ENCODE data around the gene PRXL2B.
A peak's percentile ranks its signal among the peaks of the same experiment; 100 is the strongest.
"Not testable (repeated sequence)": the region's sequence is repeated elsewhere in the genome, so short reads cannot be mapped to it uniquely, and the experiment has no call there.

PRXL2B gene

GRCh38 chr1:2564006-2564814 lies 22.4 kb upstream of the PRXL2B start:
- DNase-seq (ENCODE audit: low read depth): no peak

- no peak for DNase-seq (ENCODE audit: low read depth)
Observed at GRCh38 chr1:2564815-2565374, 21.7 kb upstream of the PRXL2B start.

- DNase-seq (ENCODE audit: low read depth): no peak
Observed at GRCh38 chr1:2566101-2567045, 20.2 kb upstream of the PRXL2B start.

GRCh38 chr1:2567083-2567679 lies 19.4 kb upstream of the PRXL2B start:
- no peak for DNase-seq (ENCODE audit: low read depth)

GRCh38 chr1:2568187-2568816 lies 18.3 kb upstream of the PRXL2B start:
- DNase-seq (ENCODE audit: low read depth): not testable (repeated sequence)

- no peak for DNase-seq (ENCODE audit: low read depth)
Observed at GRCh38 chr1:2569060-2569459, 17.5 kb upstream of the PRXL2B start.

- DNase-seq (ENCODE audit: low read depth): not testable (repeated sequence)
Observed at GRCh38 chr1:2569703-2570102, 16.9 kb upstream of the PRXL2B start.

- DNase-seq (ENCODE audit: low read depth): no peak
Observed at GRCh38 chr1:2570332-2570731, 16.2 kb upstream of the PRXL2B start.

GRCh38 chr1:2571348-2571747 lies 15.2 kb upstream of the PRXL2B start:
- no peak for DNase-seq (ENCODE audit: low read depth)

- DNase-seq (ENCODE audit: low read depth): no peak
Observed at GRCh38 chr1:2573250-2573920, 13.2 kb upstream of the PRXL2B start.

GRCh38 chr1:2574350-2574749 lies 12.2 kb upstream of the PRXL2B start:
- no peak for DNase-seq (ENCODE audit: low read depth)

GRCh38 chr1:2575801-2576663 lies 10.5 kb upstream of the PRXL2B start:
- no peak for DNase-seq (ENCODE audit: low read depth)

- DNase-seq (ENCODE audit: low read depth): not testable (repeated sequence)
Observed at GRCh38 chr1:2577565-2578075, 9.0 kb upstream of the PRXL2B start.

GRCh38 chr1:2578758-2579118 lies 7.8 kb upstream of the PRXL2B start:
- no peak for DNase-seq (ENCODE audit: low read depth)

GRCh38 chr1:2580691-2581090 lies 5.9 kb upstream of the PRXL2B start:
- DNase-seq (ENCODE audit: low read depth): no peak

GRCh38 chr1:2582391-2582790 lies 4.2 kb upstream of the PRXL2B start:
- peak; percentile 10 for DNase-seq (ENCODE audit: low read depth)

- no peak for DNase-seq (ENCODE audit: low read depth)
Observed at GRCh38 chr1:2583331-2583791, 3.2 kb upstream of the PRXL2B start.

GRCh38 chr1:2583871-2584351 lies 2.7 kb upstream of the PRXL2B start:
- no peak for DNase-seq (ENCODE audit: low read depth)

- no peak for DNase-seq (ENCODE audit: low read depth)
Observed at GRCh38 chr1:2584686-2585317, 1.8 kb upstream of the PRXL2B start.
